ENCODE data around the gene AQP9. TPM values are rescaled to one million over a fixed set of nuclear protein-coding genes. Genes with fewer than 3 reads are reported as not detected.

Gene AQP9
- total RNA-seq, 6 donors from 2014 or later: 11.5 to 67.1 (median 25.5) TPM

GRCh38 chr15:58114388-58114787, 23.8 kb upstream of the AQP9 start:
- Histone ChIP-seq H3K27me3 (no peaks in the 10 kb centered on the region), H3K27ac (no peak overlapping the region), H3K4me3 (no peak overlapping the region), H3K4me1 (no peaks in the 10 kb centered on the region), H3K9me3 (no peaks in the 10 kb centered on the region), H3K36me3 (no peaks in the 10 kb centered on the region)
- no peak for DNase-seq
- no peak for ATAC-seq (ENCODE audit: low FRiP score in 2 of 2)
- 82 to 85% methylated on average over 3 of the region's 3 CpGs for WGBS, 2 donors
- TF ChIP-seq POLR2A (IDR thresholded peaks at IDR 0.05): no peak
- TF ChIP-seq, protein P1, sequence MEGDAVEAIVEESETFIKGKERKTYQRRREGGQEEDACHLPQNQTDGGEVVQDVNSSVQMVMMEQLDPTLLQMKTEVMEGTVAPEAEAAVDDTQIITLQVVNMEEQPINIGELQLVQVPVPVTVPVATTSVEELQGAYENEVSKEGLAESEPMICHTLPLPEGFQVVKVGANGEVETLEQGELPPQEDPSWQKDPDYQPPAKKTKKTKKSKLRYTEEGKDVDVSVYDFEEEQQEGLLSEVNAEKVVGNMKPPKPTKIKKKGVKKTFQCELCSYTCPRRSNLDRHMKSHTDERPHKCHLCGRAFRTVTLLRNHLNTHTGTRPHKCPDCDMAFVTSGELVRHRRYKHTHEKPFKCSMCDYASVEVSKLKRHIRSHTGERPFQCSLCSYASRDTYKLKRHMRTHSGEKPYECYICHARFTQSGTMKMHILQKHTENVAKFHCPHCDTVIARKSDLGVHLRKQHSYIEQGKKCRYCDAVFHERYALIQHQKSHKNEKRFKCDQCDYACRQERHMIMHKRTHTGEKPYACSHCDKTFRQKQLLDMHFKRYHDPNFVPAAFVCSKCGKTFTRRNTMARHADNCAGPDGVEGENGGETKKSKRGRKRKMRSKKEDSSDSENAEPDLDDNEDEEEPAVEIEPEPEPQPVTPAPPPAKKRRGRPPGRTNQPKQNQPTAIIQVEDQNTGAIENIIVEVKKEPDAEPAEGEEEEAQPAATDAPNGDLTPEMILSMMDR (IDR thresholded peaks at IDR 0.05): no peak
- TF ChIP-seq POLR2AphosphoS5 (IDR thresholded peaks at IDR 0.05): no peak
- TF ChIP-seq EP300 (IDR thresholded peaks at IDR 0.05): no peak

DNA sequence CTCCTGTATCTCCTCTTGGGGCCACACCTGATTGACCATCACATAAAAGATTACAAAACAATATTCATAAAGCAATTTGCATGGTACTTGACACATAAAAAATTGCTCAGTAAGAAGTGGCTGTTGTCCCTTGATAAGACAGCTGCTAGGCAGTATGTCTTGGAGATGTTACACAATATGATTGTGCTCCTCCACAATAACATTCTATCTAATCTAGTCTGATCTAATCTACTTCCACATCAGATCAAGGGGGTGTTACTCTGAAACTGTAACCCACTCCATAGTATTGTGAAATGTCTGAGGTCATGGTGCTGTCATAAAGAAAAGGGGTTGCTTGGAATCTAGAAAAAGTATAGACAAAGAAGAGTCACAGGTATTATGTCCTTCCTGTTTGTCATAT, 23.4 kb upstream of the AQP9 start:
- no peak for TF ChIP-seq POLR2AphosphoS5 (IDR thresholded peaks at IDR 0.05)
- TF ChIP-seq, protein P1 (IDR thresholded peaks at IDR 0.05): no peak
- TF ChIP-seq EP300 (IDR thresholded peaks at IDR 0.05): no peak
- TF ChIP-seq POLR2A (IDR thresholded peaks at IDR 0.05): no peak
- no peak overlapping the region for H3K4me3 ChIP-seq
- ATAC-seq (ENCODE audit: low FRiP score in 2 of 2): no peak
- H3K27me3 ChIP-seq: no peaks in the 10 kb centered on the region
- DNase-seq: no peak
- no peaks in the 10 kb centered on the region for H3K36me3 ChIP-seq
- no peaks in the 10 kb centered on the region for H3K9me3 ChIP-seq
- no peak overlapping the region for H3K27ac ChIP-seq
- no peaks in the 10 kb centered on the region for H3K4me1 ChIP-seq

GRCh38 chr15:58115692-58116091, 22.5 kb upstream of the AQP9 start:
- H3K4me1 ChIP-seq: no peaks in the 10 kb centered on the region
- H3K36me3 ChIP-seq: no peaks in the 10 kb centered on the region
- ATAC-seq (ENCODE audit: low FRiP score in 2 of 2) (no peak), DNase-seq (no peak)
- 63 to 95% methylated on average over 1 of the region's 1 CpG for WGBS, 2 donors
- no peak overlapping the region for H3K27ac ChIP-seq
- TF ChIP-seq POLR2A (IDR thresholded peaks at IDR 0.05) (no peak), POLR2AphosphoS5 (IDR thresholded peaks at IDR 0.05) (no peak), EP300 (IDR thresholded peaks at IDR 0.05) (no peak)
- TF ChIP-seq, protein P1 (IDR thresholded peaks at IDR 0.05): peak in 2 of 6 experiments; percentile 8 to 20
- H3K27me3 ChIP-seq: no peaks in the 10 kb centered on the region
- H3K4me3 ChIP-seq: no peak overlapping the region
- no peaks in the 10 kb centered on the region for H3K9me3 ChIP-seq

DNA sequence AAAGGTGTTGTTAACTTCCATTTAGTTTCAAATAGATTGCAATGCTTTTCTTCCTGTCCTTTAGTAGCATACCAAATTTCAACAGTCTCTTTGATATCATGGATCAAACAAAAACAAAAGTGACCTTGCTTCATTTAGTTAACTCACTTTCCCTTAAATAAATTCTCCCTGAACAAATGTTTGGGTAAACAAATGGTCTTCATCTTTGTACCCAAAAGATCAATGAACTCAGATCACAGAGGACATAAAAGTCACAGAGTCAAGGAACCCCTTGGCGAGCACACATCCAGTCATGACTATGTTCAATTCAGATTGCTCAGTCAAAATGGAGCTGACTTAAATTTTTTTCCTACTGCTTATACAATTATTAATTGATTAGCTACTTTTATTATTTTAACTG, 20.6 kb upstream of the AQP9 start:
- ATAC-seq (ENCODE audit: low FRiP score in 2 of 2): no peak
- WGBS, 2 donors: 83 to 96% methylated on average over 1 of the region's 1 CpG
- DNase-seq: no peak

GRCh38 chr15:58118272-58118671, 19.9 kb upstream of the AQP9 start:
- H3K27ac ChIP-seq: no peak overlapping the region
- no peaks in the 10 kb centered on the region for H3K4me1 ChIP-seq
- H3K4me3 ChIP-seq: no peak overlapping the region
- DNase-seq (no peak), ATAC-seq (ENCODE audit: low FRiP score in 2 of 2) (no peak)
- H3K36me3 ChIP-seq: no peaks in the 10 kb centered on the region
- no peaks in the 10 kb centered on the region for H3K27me3 ChIP-seq
- no peak for TF ChIP-seq POLR2AphosphoS5 (IDR thresholded peaks at IDR 0.05)
- no peak for TF ChIP-seq POLR2A (IDR thresholded peaks at IDR 0.05)
- TF ChIP-seq EP300 (IDR thresholded peaks at IDR 0.05): no peak
- TF ChIP-seq, protein P1 (IDR thresholded peaks at IDR 0.05): no peak
- no peaks in the 10 kb centered on the region for H3K9me3 ChIP-seq
- 87 to 88% methylated on average over 5 of the region's 5 CpGs for WGBS, 2 donors

More for the DNA sequence above, 20.6 kb upstream of the AQP9 start:
- Histone ChIP-seq H3K27ac (no peak overlapping the region), H3K36me3 (no peaks in the 10 kb centered on the region), H3K27me3 (no peaks in the 10 kb centered on the region), H3K4me3 (no peak overlapping the region), H3K4me1 (no peaks in the 10 kb centered on the region), H3K9me3 (no peaks in the 10 kb centered on the region)
- TF ChIP-seq POLR2AphosphoS5 (IDR thresholded peaks at IDR 0.05): no peak
- no peak for TF ChIP-seq POLR2A (IDR thresholded peaks at IDR 0.05)
- TF ChIP-seq, protein P1 (IDR thresholded peaks at IDR 0.05): no peak
- no peak for TF ChIP-seq EP300 (IDR thresholded peaks at IDR 0.05)

Measured in upper lobe of left lung (tissue), 6 donors.